ENCODE results near the gene LAMB4. TPM values are rescaled to one million over a fixed set of nuclear protein-coding genes. Genes with fewer than 3 reads are reported as not detected.

The LAMB4 gene
- polyA plus RNA-seq, 2 of the 4 experiments (the other 2 are of a cell fraction): 0.13 to 0.19 TPM

- ATAC-seq (peak in 1 of 2 experiments; percentile 49; a peak in 3 of 6 replicates), FAIRE-seq (no peak), DNase-seq (ENCODE audit: low read depth in 1 of 2, low spot score in 1 of 2) (peak; percentile 55 to 61)
- ChIA-PET CTCF (interaction anchor here (0.6 to 3.0 kb wide), 18 partner anchors 9 to 144 kb away, joined by 3 to 33 read pairs (median 4); partner anchors contain the start of gene LAMB1), POLR2A (no interaction called here)
- peak overlapping the region; percentile 79 to 85 for H3K27ac ChIP-seq
- H3K4me1 ChIP-seq: peaks cover 40% of the 10 kb centered on the region
- H3K4me3 ChIP-seq: no peak overlapping the region
- H3K4me2 ChIP-seq: peak overlapping the region; percentile 80
- TF ChIP-seq CHD4 (IDR thresholded peaks at IDR 0.05; ENCODE audit: borderline replicate concordance) (no peak), BHLHE40 (IDR thresholded peaks at IDR 0.05; ENCODE audit: low read depth, low read length) (no peak), RNF2 (IDR thresholded peaks at IDR 0.05; ENCODE audit: borderline replicate concordance, low read depth) (no peak), ZFP36 (IDR thresholded peaks at IDR 0.05; ENCODE audit: borderline replicate concordance, partially characterized antibody) (no peak), ESRRA (IDR thresholded peaks at IDR 0.05; ENCODE audit: borderline replicate concordance, low read length) (no peak), ATOH8 (CRISPR knock-in tag; IDR thresholded peaks at IDR 0.05; ENCODE audit: low read depth) (no peak), FOSL2 (IDR thresholded peaks at IDR 0.05) (no peak), FOSL2 (CRISPR knock-in tag; IDR thresholded peaks at IDR 0.05) (no peak), RAD21 (conservative IDR thresholded peaks at IDR 0.05 in 1 of 2, IDR thresholded peaks at IDR 0.05 in 1 of 2) (peak; percentile 78 to 80), SMC3 (IDR thresholded peaks at IDR 0.05) (peak; percentile 85), CEBPB (IDR thresholded peaks at IDR 0.05) (peak in 1 of 2 experiments; percentile 27; a peak in 1 of 4 replicates)
- TF ChIP-seq, protein P1, sequence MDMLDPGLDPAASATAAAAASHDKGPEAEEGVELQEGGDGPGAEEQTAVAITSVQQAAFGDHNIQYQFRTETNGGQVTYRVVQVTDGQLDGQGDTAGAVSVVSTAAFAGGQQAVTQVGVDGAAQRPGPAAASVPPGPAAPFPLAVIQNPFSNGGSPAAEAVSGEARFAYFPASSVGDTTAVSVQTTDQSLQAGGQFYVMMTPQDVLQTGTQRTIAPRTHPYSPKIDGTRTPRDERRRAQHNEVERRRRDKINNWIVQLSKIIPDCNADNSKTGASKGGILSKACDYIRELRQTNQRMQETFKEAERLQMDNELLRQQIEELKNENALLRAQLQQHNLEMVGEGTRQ (IDR thresholded peaks at IDR 0.05): no peak
- TF ChIP-seq, protein P2, sequence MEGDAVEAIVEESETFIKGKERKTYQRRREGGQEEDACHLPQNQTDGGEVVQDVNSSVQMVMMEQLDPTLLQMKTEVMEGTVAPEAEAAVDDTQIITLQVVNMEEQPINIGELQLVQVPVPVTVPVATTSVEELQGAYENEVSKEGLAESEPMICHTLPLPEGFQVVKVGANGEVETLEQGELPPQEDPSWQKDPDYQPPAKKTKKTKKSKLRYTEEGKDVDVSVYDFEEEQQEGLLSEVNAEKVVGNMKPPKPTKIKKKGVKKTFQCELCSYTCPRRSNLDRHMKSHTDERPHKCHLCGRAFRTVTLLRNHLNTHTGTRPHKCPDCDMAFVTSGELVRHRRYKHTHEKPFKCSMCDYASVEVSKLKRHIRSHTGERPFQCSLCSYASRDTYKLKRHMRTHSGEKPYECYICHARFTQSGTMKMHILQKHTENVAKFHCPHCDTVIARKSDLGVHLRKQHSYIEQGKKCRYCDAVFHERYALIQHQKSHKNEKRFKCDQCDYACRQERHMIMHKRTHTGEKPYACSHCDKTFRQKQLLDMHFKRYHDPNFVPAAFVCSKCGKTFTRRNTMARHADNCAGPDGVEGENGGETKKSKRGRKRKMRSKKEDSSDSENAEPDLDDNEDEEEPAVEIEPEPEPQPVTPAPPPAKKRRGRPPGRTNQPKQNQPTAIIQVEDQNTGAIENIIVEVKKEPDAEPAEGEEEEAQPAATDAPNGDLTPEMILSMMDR (IDR thresholded peaks at IDR 0.05): peak; percentile 82
- no peaks in the 10 kb centered on the region for H3K9me3 ChIP-seq
- 15% methylated on average over 7 of the region's 7 CpGs for WGBS (ENCODE audit: missing lambda C conversion rate)
Measured at GRCh38 chr7:108097703-108098102, 32.5 kb downstream of the LAMB4 start.

GRCh38 chr7:108096996-108097395 lies 33.2 kb downstream of the LAMB4 start:
- Histone ChIP-seq H3K4me3 (no peak overlapping the region), H3K27ac (peak overlapping the region; percentile 79 to 85), H3K4me1 (peaks cover 40% of the 10 kb centered on the region), H3K9me3 (no peaks in the 10 kb centered on the region), H3K4me2 (peak overlapping the region; percentile 80)
- CTCF ChIA-PET: interaction anchor here (0.6 to 3.0 kb wide), 19 partner anchors 10 to 144 kb away, joined by 3 to 33 read pairs (median 5); partner anchors contain the start of gene LAMB1
- ATAC-seq (0 out of 6 replicates have a peak, but pooled peaks of 1 of the 2 experiments have one; percentile 11), DNase-seq (ENCODE audit: low read depth in 1 of 2, low spot score in 1 of 2) (peak in 1 of 2 experiments; percentile 26), FAIRE-seq (no peak)
- 69% methylated on average over 4 of the region's 4 CpGs for WGBS (ENCODE audit: missing lambda C conversion rate)
- POLR2A ChIA-PET: no interaction called here
- TF ChIP-seq, protein P3, sequence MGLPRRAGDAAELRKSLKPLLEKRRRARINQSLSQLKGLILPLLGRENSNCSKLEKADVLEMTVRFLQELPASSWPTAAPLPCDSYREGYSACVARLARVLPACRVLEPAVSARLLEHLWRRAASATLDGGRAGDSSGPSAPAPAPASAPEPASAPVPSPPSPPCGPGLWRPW (IDR thresholded peaks at IDR 0.05): no peak
- no peak for TF ChIP-seq SMC3 (IDR thresholded peaks at IDR 0.05)
- no peak for TF ChIP-seq HEYL (CRISPR knock-in tag; IDR thresholded peaks at IDR 0.05)
- no peak for TF ChIP-seq ZNF302 (CRISPR knock-in tag; IDR thresholded peaks at IDR 0.05)
- no peak for TF ChIP-seq FOXS1 (CRISPR knock-in tag; IDR thresholded peaks at IDR 0.05)
- no peak for TF ChIP-seq ESRRA (IDR thresholded peaks at IDR 0.05; ENCODE audit: borderline replicate concordance, low read length)
- TF ChIP-seq, protein P2 (IDR thresholded peaks at IDR 0.05): no peak

Data from A549 (cell line).